H1 (cell line): ENCODE results near the gene PPP1R3C. TPM values are rescaled to one million over a fixed set of nuclear protein-coding genes. Genes with fewer than 3 reads are reported as not detected.

Experiments used
- CTCF ChIA-PET: fragments of 300-600 bp; sonication (Branson Sonifier 250); formaldehyde crosslinking; loops from one replicate; lab custom pipeline; 2021; ENCODE audit not compliant: partially characterized antibody; lab: Charles Lee
- POLR2A ChIA-PET: fragments of 300-600 bp; sonication (Branson Sonifier 250); formaldehyde crosslinking; loops from one replicate; lab custom pipeline; 2021; ENCODE audit warnings: inconsistent platforms; ENCODE audit not compliant: partially characterized antibody; lab: Charles Lee
- DNase-seq, 2 experiments: peaks; one replicate each; pipeline versions ENCODE4 v3.0.0 to v3.0.0-alpha.2; 2010 to 2022; ENCODE audit warnings: low spot score in 2 of 2, low read depth in 1 of 2, mixed read lengths in 1 of 2
- FAIRE-seq: peaks from 2 replicates; lab custom pipeline; 2011; peaks lifted over from hg19 to GRCh38; lab: Jason Lieb, UNC
- H2AFZ ChIP-seq: 2 replicates; pipeline ENCODE4 v1.8.1; 2012; ENCODE audit warnings: low read length, inconsistent platforms
- H2AK5ac ChIP-seq: 2 replicates; pipeline ENCODE4 v1.6.1; 2013; ENCODE audit warnings: low read depth, low read length
- H2BK120ac ChIP-seq: replicated peaks from 2 replicates; pipeline ENCODE3; 2013; ENCODE audit warnings: low read depth, low read length, inconsistent platforms
- H2BK12ac ChIP-seq: 2 replicates; pipeline ENCODE4 v1.6.1; 2013; ENCODE audit warnings: low read depth, low read length
- H2BK15ac ChIP-seq: 2 replicates; pipeline ENCODE4 v1.6.1; 2013; ENCODE audit warnings: low read length
- H2BK20ac ChIP-seq: 2 replicates; pipeline ENCODE4 v1.6.1; 2013; ENCODE audit warnings: low read length
- H2BK5ac ChIP-seq: 2 replicates; pipeline ENCODE4 v1.6.1; 2013; ENCODE audit warnings: low read depth, low read length
- H3K14ac ChIP-seq: 2 replicates; pipeline ENCODE4 v1.6.1; 2013; ENCODE audit warnings: inconsistent platforms; ENCODE audit not compliant: insufficient read length
- H3K18ac ChIP-seq: 2 replicates; pipeline ENCODE4 v1.6.1; 2013; ENCODE audit warnings: low read length; ENCODE audit errors: extremely low read depth
- H3K23ac ChIP-seq: 2 replicates; pipeline ENCODE4 v1.6.1; 2013; ENCODE audit warnings: inconsistent platforms; ENCODE audit not compliant: insufficient read length
- H3K23me2 ChIP-seq: 2 replicates; pipeline ENCODE4 v1.6.1; 2013; ENCODE audit warnings: low read depth, low read length
- H3K27ac ChIP-seq: 2 replicates; pipeline ENCODE4 v1.6.1; 2011; ENCODE audit warnings: low read depth, low read length, inconsistent platforms
- H3K27me3 ChIP-seq, 4 experiments: replicated peaks in 1 of 4; 1 replicate in 1 of 4; 2 replicates in 3 of 4; pipeline versions ENCODE4 v1.6.1 to v1.8.1; 2011 to 2013; ENCODE audit warnings: low read length in 3 of 4, mild to moderate bottlenecking in 3 of 4, inconsistent platforms in 2 of 4, mixed read lengths in 2 of 4, moderate library complexity in 1 of 4; ENCODE audit not compliant: control insufficient read depth in 3 of 4, insufficient read depth in 3 of 4; ENCODE audit errors: extremely low read depth in 1 of 4
- H3K36me3 ChIP-seq, 4 experiments: 2 replicates each; pipeline versions ENCODE4 v1.6.1 to v1.8.1; 2011 to 2013; ENCODE audit warnings: mild to moderate bottlenecking in 4 of 4, low read length in 3 of 4, moderate library complexity in 2 of 4, control low read depth in 1 of 4, inconsistent platforms in 1 of 4; ENCODE audit not compliant: insufficient read depth in 4 of 4, control insufficient read depth in 2 of 4
- H3K4ac ChIP-seq: replicated peaks from 2 replicates; pipeline ENCODE3; 2013; ENCODE audit warnings: low read length, low read depth, mixed read lengths, inconsistent platforms; ENCODE audit not compliant: insufficient read length
- H3K4me1 ChIP-seq, 4 experiments: replicated peaks in 1 of 4; 1 replicate in 1 of 4; 2 replicates in 3 of 4; pipeline versions ENCODE4 v1.6.1 to v1.8.1; 2011 to 2013; ENCODE audit warnings: low read length in 3 of 4, inconsistent platforms in 2 of 4, mixed read lengths in 1 of 4; ENCODE audit not compliant: insufficient read depth in 4 of 4, control insufficient read depth in 3 of 4
- H3K4me2 ChIP-seq, 2 experiments: 2 replicates each; pipeline versions ENCODE4 v1.6.1 to v1.8.1; 2011 to 2013; ENCODE audit warnings: low read depth in 2 of 2, low read length in 2 of 2, control low read depth in 1 of 2, inconsistent platforms in 1 of 2, mild to moderate bottlenecking in 1 of 2; ENCODE audit not compliant: insufficient read depth in 1 of 2
- H3K4me3 ChIP-seq, 4 experiments: fragments of 200-600, 300-600 bp in 1 of 4; sonication (generic), shearing (Covaris generic), sonication (Bioruptor Twin) in 1 of 4; 2 replicates each; pipeline versions ENCODE4 v1.5.1 to v1.8.1; 2011 to 2016; ENCODE audit warnings: low read length in 4 of 4, low read depth in 3 of 4, control low read depth in 2 of 4, inconsistent platforms in 2 of 4, mild to moderate bottlenecking in 2 of 4, mixed read lengths in 1 of 4, moderate library complexity in 1 of 4; ENCODE audit not compliant: insufficient read depth in 2 of 4; ENCODE audit errors: extremely low read depth in 1 of 4
- H3K56ac ChIP-seq: replicated peaks from 2 replicates; pipeline ENCODE3; 2013; ENCODE audit warnings: low read depth, mild to moderate bottlenecking, mixed read lengths, low read length, inconsistent platforms; ENCODE audit not compliant: insufficient read length
- H3K79me1 ChIP-seq: 2 replicates; pipeline ENCODE4 v1.6.1; 2013; ENCODE audit warnings: low read depth, low read length, control low read depth
- H3K79me2 ChIP-seq, 2 experiments: 2 replicates each; pipeline versions ENCODE4 v1.6.1 to v1.8.1; 2012 to 2013; ENCODE audit warnings: low read length in 2 of 2, mild to moderate bottlenecking in 2 of 2, inconsistent platforms in 1 of 2; ENCODE audit not compliant: insufficient read depth in 2 of 2, control insufficient read depth in 1 of 2
- H3K9ac ChIP-seq, 4 experiments: replicated peaks in 1 of 4; 1 replicate in 1 of 4; 2 replicates in 3 of 4; pipeline versions ENCODE4 v1.6.1 to v1.8.1; 2011 to 2013; ENCODE audit warnings: low read depth in 3 of 4, low read length in 3 of 4, control low read depth in 2 of 4, mild to moderate bottlenecking in 2 of 4, moderate library complexity in 2 of 4, inconsistent platforms in 1 of 4; ENCODE audit errors: extremely low read depth in 1 of 4
- H3K9me3 ChIP-seq, 2 experiments: 2 replicates each; pipeline versions ENCODE4 v1.6.1 to v1.8.1; 2012 to 2013; ENCODE audit warnings: mild to moderate bottlenecking in 2 of 2, moderate library complexity in 2 of 2, control low read depth in 1 of 2, inconsistent platforms in 1 of 2, low read depth in 1 of 2, low read length in 1 of 2, mixed read lengths in 1 of 2; ENCODE audit not compliant: insufficient read depth in 2 of 2
- H4K20me1 ChIP-seq, 2 experiments: replicated peaks in 1 of 2; 2 replicates each; pipeline versions ENCODE3 to v1.8.1; 2011 to 2013; ENCODE audit warnings: inconsistent platforms in 2 of 2, low read length in 2 of 2, mild to moderate bottlenecking in 1 of 2; ENCODE audit not compliant: insufficient read depth in 2 of 2, control insufficient read depth in 1 of 2
- H4K5ac ChIP-seq: 2 replicates; pipeline ENCODE4 v1.6.1; 2013; ENCODE audit warnings: low read length, low read depth, mixed read lengths, inconsistent platforms; ENCODE audit not compliant: insufficient read length
- H4K8ac ChIP-seq: 2 replicates; pipeline ENCODE4 v1.8.0; 2013; ENCODE audit warnings: mild to moderate bottlenecking, moderate library complexity, low read length, inconsistent platforms; ENCODE audit not compliant: insufficient read depth; ENCODE audit errors: extremely low read depth
- H4K91ac ChIP-seq: replicated peaks from 2 replicates; pipeline ENCODE3; 2013; ENCODE audit warnings: low read length, mixed read lengths, inconsistent platforms; ENCODE audit not compliant: insufficient read length
- BRCA1 ChIP-seq: IDR thresholded peaks from 2 replicates; pipeline ENCODE4 v1.6.1; 2012; ENCODE audit warnings: low read depth, low read length, improper control_type of control experiment
- EP300 ChIP-seq, 2 experiments: IDR thresholded peaks; 1 replicate in 1 of 2; 2 replicates in 1 of 2; pipeline ENCODE4 v1.6.1; 2011 to 2012; ENCODE audit warnings: low read depth in 2 of 2, low read length in 2 of 2, mild to moderate bottlenecking in 2 of 2, borderline replicate concordance in 1 of 2, inconsistent platforms in 1 of 2, moderate library complexity in 1 of 2
- GABPA ChIP-seq: IDR thresholded peaks from 2 replicates; pipeline ENCODE4 v1.6.1; 2011; ENCODE audit warnings: mild to moderate bottlenecking, low read length, moderate library complexity, borderline replicate concordance; ENCODE audit not compliant: insufficient read depth
- JUN ChIP-seq: IDR thresholded peaks from 2 replicates; pipeline ENCODE4 v1.6.1; 2011; ENCODE audit warnings: low read depth, mild to moderate bottlenecking, improper control_type of control experiment, low read length
- JUND ChIP-seq: IDR thresholded peaks from 2 replicates; pipeline ENCODE4 v1.6.1; 2011; ENCODE audit warnings: mild to moderate bottlenecking, improper control_type of control experiment, low read length
- KDM5A ChIP-seq: fragments of 200-600 bp; IDR thresholded peaks from 2 replicates; pipeline ENCODE4 v1.7.1; 2012; ENCODE audit warnings: mild to moderate bottlenecking, low read length, inconsistent platforms, mixed read lengths
- NANOG ChIP-seq: IDR thresholded peaks from 2 replicates; pipeline ENCODE4 v1.6.1; 2011; ENCODE audit warnings: low read length, low read depth, mild to moderate bottlenecking, inconsistent platforms; ENCODE audit not compliant: insufficient read depth, poor library complexity, severe bottlenecking
- SIN3A ChIP-seq, 2 experiments: IDR thresholded peaks in 1 of 2; conservative IDR thresholded peaks in 1 of 2; 2 replicates each; pipeline ENCODE4 v1.6.1; 2011 to 2012; ENCODE audit warnings: low read length in 2 of 2, improper control_type of control experiment in 1 of 2, low read depth in 1 of 2, mild to moderate bottlenecking in 1 of 2
- SUZ12 ChIP-seq: fragments of 200-600 bp; sonication (generic); IDR thresholded peaks from 2 replicates; pipeline ENCODE4 v1.6.1; 2012; ENCODE audit warnings: mild to moderate bottlenecking, inconsistent platforms, low read length, moderate library complexity, mixed read lengths
- USF2 ChIP-seq: IDR thresholded peaks from 2 replicates; pipeline ENCODE4 v1.6.1; 2011; ENCODE audit warnings: low read length, improper control_type of control experiment
- ZNF274 ChIP-seq: IDR thresholded peaks from 2 replicates; pipeline ENCODE4 v1.7.0; 2012; ENCODE audit warnings: low read length, borderline replicate concordance; ENCODE audit errors: extremely low read depth
- WGBS, 2 experiments: shearing (Covaris generic) in 1 of 2; methylation state at CpG; one replicate each; pipeline versions ENCODE4 v1.1.6 to v1.1.7; 2013 to 2015; ENCODE audit warnings: low lambda C conversion rate in 2 of 2, mixed read lengths in 2 of 2, inconsistent platforms in 1 of 2, low coverage in 1 of 2, missing lambda C conversion rate in 1 of 2; ENCODE audit not compliant: insufficient replicate concordance in 2 of 2, insufficient coverage in 1 of 2, insufficient read length in 1 of 2; ENCODE audit errors: extremely low coverage in 1 of 2, missing lambda C conversion rate in 1 of 2; 5-methylcytosine and 5-hydroxymethylcytosine counted together
- polyA plus RNA-seq, 7 experiments: library from polyadenylated mRNA; depleted of rRNA in 3 of 7; stranded (reverse) in 5 of 7; unstranded in 2 of 7; fragments of >200 nt in 5 of 7; fragments of 200-250 nt in 2 of 7; gene quantifications; 1 replicate in 5 of 7; 2 replicates in 1 of 7; 4 replicates in 1 of 7; pipeline versions ENCODE4 v1.2.1 to v1.2.3, GENCODE V29; 2011 to 2013; ENCODE audit warnings: missing spikeins in 2 of 7, mixed read lengths in 2 of 7
- total RNA-seq: library from RNA; stranded (reverse); fragmentation: NEBNext Ultra II Directional; extraction: Animal tissue kit (Norgen Biotek cat#: 25700); gene quantifications from 2 replicates; pipeline ENCODE4 v1.2.1, GENCODE V29; 2021

Gene PPP1R3C
- total and polyA plus RNA-seq, 2 of the 8 experiments (the other 6 are each of a cell fraction or from before 2014, with no cell fraction given): 1.3 TPM

GRCh38 chr10:91601212-91601611, 31.7 kb downstream of the PPP1R3C start:
- Histone ChIP-seq H3K14ac (no peak overlapping the region), H3K4ac (no peak overlapping the region), H3K4me3 (no peak overlapping the region), H3K27me3 (no peaks in the 10 kb centered on the region; a peak in 1 of 7 replicates), H3K18ac (no peak overlapping the region), H2BK20ac (no peak overlapping the region), H3K36me3 (no peaks in the 10 kb centered on the region), H3K79me1 (no peaks in the 10 kb centered on the region), H4K91ac (no peak overlapping the region), H4K8ac (no peak overlapping the region), H2AFZ (no peak overlapping the region), H2AK5ac (no peak overlapping the region), H2BK12ac (no peak overlapping the region), H2BK5ac (no peak overlapping the region), H3K9ac (no peak overlapping the region), H2BK15ac (no peak overlapping the region), H3K79me2 (no peaks in the 10 kb centered on the region), H3K4me2 (no peak overlapping the region), H4K20me1 (no peaks in the 10 kb centered on the region), H3K9me3 (no peaks in the 10 kb centered on the region), H4K5ac (no peak overlapping the region), H3K56ac (no peak overlapping the region), H2BK120ac (no peak overlapping the region), H3K4me1 (no peaks in the 10 kb centered on the region), H3K27ac (no peak overlapping the region), H3K23me2 (no peaks in the 10 kb centered on the region), H3K23ac (no peak overlapping the region)
- ChIA-PET POLR2A (no interaction called here), CTCF (interaction anchor here (0.6 kb wide), 1 partner anchor 82 kb away, joined by 3 read pairs; no protein-coding TSS in a partner anchor)
- FAIRE-seq (no peak), DNase-seq (no peak)
- 90% methylated on average over 4 of the region's 4 CpGs; no CpG with 5 or more reads in 1 of the 2 experiments for WGBS, 2 experiments
- TF ChIP-seq ZNF274 (no peak), EP300 (IDR thresholded peaks at IDR 0.05; ENCODE audit: borderline replicate concordance in 1 of 2, low read depth in 2 of 2, low read length in 2 of 2) (no peak), SIN3A (conservative IDR thresholded peaks at IDR 0.05 in 1 of 2, IDR thresholded peaks at IDR 0.05 in 1 of 2; ENCODE audit: low read depth in 1 of 2, low read length in 2 of 2) (no peak), JUN (no peak), GABPA (no peak), BRCA1 (no peak), JUND (no peak), KDM5A (no peak), SUZ12 (no peak), USF2 (no peak), NANOG (no peak)
